HG02852 (cell line): ENCODE measurements around the gene COL19A1.
"Not testable (repeated sequence)": the region's sequence is repeated elsewhere in the genome, so short reads cannot be mapped to it uniquely, and the experiment has no call there.

Experiments
- ATAC-seq: cut with Tn5 transposase; IDR thresholded peaks from one replicate; pipeline ENCODE4 v1.9.1; 2021; ENCODE audit warnings: mild to moderate bottlenecking, moderate library complexity; ENCODE audit not compliant: unreplicated experiment

COL19A1 gene

GRCh38 chr6:69895396-69895795 lies 29.0 kb downstream of the COL19A1 start:
- peak; percentile 25 for ATAC-seq

GRCh38 chr6:69900869-69901268 lies 34.5 kb downstream of the COL19A1 start:
- no peak for ATAC-seq

GRCh38 chr6:69901361-69901760 lies 35.0 kb downstream of the COL19A1 start:
- ATAC-seq: no peak

- no peak for ATAC-seq
These were observed 41.7 kb downstream of the COL19A1 start for GRCh38 chr6:69907981-69908498.

GRCh38 chr6:69913361-69913760 lies 47.0 kb downstream of the COL19A1 start:
- no peak for ATAC-seq

GRCh38 chr6:69914015-69914485 lies 47.7 kb downstream of the COL19A1 start:
- no peak for ATAC-seq

GRCh38 chr6:69915346-69915745 lies 49.0 kb downstream of the COL19A1 start:
- ATAC-seq: no peak

GRCh38 chr6:69917834-69918233 lies 51.5 kb downstream of the COL19A1 start:
- ATAC-seq: peak; percentile 68

- ATAC-seq: no peak
These were observed 52.6 kb downstream of the COL19A1 start for GRCh38 chr6:69918813-69919475.

- not testable (repeated sequence) for ATAC-seq
These were observed 54.7 kb downstream of the COL19A1 start for GRCh38 chr6:69921066-69921465.

GRCh38 chr6:69921611-69922010 lies 55.3 kb downstream of the COL19A1 start:
- not testable (repeated sequence) for ATAC-seq

- ATAC-seq: no peak
These were observed 60.4 kb downstream of the COL19A1 start for GRCh38 chr6:69926745-69927144.

GRCh38 chr6:69933239-69933638 lies 66.9 kb downstream of the COL19A1 start:
- no peak for ATAC-seq

GRCh38 chr6:69935079-69935478 lies 68.7 kb downstream of the COL19A1 start:
- no peak for ATAC-seq

GRCh38 chr6:69936674-69937363 lies 70.5 kb downstream of the COL19A1 start:
- no peak for ATAC-seq

- ATAC-seq: no peak
These were observed 71.2 kb downstream of the COL19A1 start for GRCh38 chr6:69937402-69938136.

- ATAC-seq: no peak
These were observed 76.1 kb downstream of the COL19A1 start for GRCh38 chr6:69942485-69942884.

GRCh38 chr6:69945192-69945591 lies 78.8 kb downstream of the COL19A1 start:
- no peak for ATAC-seq

- ATAC-seq: no peak
These were observed 82.2 kb downstream of the COL19A1 start for GRCh38 chr6:69948479-69949114.

GRCh38 chr6:69953491-69953890 lies 87.1 kb downstream of the COL19A1 start:
- ATAC-seq: no peak

GRCh38 chr6:69954733-69955132 lies 88.4 kb downstream of the COL19A1 start:
- no peak for ATAC-seq
